ENCODE results near the gene KIFC3. TPM values are rescaled to one million over a fixed set of nuclear protein-coding genes. Genes with fewer than 3 reads are reported as not detected.

KIFC3 gene
- total and polyA plus RNA-seq, 2 of the 8 experiments (the other 6 are each of a cell fraction or from before 2014, with no cell fraction given), result 2.1 to 7.1 TPM

- TF ChIP-seq POU5F1 (IDR thresholded peaks at IDR 0.05; ENCODE audit: low read depth, low read length) (no peak), SIRT6 (IDR thresholded peaks at IDR 0.05; ENCODE audit: low read length) (no peak), KDM4A (IDR thresholded peaks at IDR 0.05; ENCODE audit: low read depth, low read length, severe bottlenecking) (no peak), CHD2 (IDR thresholded peaks at IDR 0.05; ENCODE audit: low read length) (no peak)
Measured at GRCh38 chr16:57771141-57771785, 31.0 kb downstream of the KIFC3 start (continued).
